CMK (cell line): ENCODE data around the gene MANEAL.

ENCODE experiments used
- DNase-seq: peaks from one replicate; pipeline ENCODE4 v3.0.0-alpha.2; 2010; ENCODE audit warnings: low read depth

MANEAL gene

GRCh38 chr1:37782491-37782890 lies 11.2 kb upstream of the MANEAL start:
- DNase-seq = no peak

DNA sequence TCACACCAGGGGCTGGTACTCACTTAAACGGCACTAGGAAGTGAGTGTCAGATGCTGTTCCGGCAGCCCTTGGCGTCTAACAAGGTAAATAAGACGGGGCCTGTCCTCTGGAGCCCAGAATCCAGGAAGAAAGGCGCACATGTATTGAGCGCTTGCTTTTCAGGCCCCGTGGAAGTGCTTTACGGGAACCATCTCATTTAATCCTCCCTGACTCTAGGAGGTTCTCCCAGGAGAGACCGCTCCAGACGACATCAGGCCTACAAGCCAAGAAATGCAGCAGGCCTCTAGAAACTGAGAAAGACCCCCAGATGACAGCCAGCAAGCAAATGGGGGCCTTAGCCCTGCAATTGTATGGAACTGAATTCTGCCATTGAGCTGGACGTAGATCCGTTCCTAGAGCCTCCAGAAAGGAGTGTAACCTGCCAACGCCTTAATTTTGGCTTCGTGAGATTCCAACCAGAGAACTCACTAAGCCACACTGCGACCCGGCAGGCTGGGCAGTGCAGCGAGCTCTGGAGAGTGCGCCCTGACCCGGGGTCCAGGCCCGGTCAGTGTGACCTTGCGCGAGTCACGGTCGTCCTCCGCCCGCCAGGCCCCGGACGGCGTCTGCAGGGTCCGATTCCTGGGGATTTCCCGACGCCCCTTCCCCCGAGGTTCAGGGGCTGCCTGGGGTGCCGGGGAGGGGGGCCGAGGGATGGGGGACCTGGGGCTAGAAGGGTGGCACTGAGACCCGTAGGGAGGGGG lies 532 bp upstream of the MANEAL start:
- DNase-seq = no peak

- DNase-seq = no peak
These were observed 1.0 kb downstream of the MANEAL start for GRCh38 chr1:37794372-37795339.

DNA sequence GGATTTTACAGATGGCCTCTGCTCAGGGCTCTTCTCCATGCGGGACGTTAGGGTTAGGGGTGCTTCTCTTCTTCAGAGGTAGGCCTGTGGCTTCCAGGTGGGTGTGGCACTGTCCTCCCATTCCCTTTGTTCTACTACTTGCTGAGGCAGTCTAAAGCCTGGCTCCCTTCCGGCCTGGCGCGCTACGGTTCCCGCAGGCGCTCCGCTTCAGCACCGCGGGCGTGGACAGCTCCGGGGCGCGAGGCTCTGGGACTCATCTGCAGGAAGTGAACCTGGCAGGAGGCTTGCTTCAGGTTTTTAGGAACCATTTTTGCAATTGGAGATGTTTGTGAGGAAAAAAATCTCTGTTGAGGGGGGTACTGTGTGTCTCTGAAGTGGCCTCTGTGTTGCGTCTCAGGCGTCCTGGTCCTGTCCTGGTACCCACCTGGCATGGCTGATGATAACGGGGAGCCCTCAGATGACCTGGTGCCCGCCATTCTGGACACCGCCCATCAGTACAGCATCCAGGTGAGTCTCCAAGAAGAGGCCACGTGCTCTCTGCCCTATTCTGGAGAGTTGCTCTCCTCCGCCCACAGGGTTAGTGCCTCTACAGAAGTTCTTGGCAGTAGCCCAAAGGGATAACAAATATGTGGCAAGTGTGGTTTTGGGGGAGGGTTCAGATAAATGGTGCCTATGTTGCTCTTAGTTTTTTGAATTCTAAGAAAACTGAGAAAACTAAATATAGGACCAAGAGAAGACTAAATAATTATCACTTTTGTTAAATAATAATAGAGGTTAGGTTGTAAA lies 1.9 kb downstream of the MANEAL start:
- no peak for DNase-seq

- no peak for DNase-seq
These were observed 4.2 kb downstream of the MANEAL start for GRCh38 chr1:37797750-37798345.

- DNase-seq = no peak
These were observed 8.8 kb downstream of the MANEAL start for GRCh38 chr1:37802439-37802838.

- no peak for DNase-seq
These were observed 13.5 kb downstream of the MANEAL start for GRCh38 chr1:37807220-37807554.

GRCh38 chr1:37807555-37808368 lies 14.1 kb downstream of the MANEAL start, which contains the start of the genes C1orf122 and YRDC:
TSS of gene C1orf122 (plus strand) at chr1:37807790. CDS start at chr1:37808405, 615 bp downstream.
TSS of gene YRDC (minus strand) at chr1:37808208. CDS start at chr1:37808180, 28 bp downstream.
- peak; percentile 87 for DNase-seq

- DNase-seq = no peak
These were observed 15.0 kb downstream of the MANEAL start for GRCh38 chr1:37808369-37809319.

DNA sequence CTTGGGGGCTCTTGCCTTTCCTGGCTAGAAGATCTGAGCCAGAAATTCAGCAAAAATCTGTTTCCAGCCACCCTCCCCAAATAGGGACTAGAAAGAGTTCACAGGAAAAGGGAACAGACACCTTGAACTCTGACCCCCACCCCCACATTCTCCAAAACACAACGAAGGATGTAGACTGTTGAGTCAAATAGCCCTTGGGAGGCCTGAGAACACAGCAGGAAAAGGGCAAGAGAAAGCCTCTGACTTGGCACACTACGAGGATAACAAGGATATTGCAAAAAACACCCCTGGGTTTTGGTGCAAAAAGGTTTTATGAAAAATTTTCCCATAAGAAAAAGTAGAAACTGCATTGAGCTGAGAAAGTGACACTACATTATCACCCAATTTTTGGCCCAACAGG lies 16.3 kb downstream of the MANEAL start:
- DNase-seq = no peak

GRCh38 chr1:37811027-37811655 lies 17.5 kb downstream of the MANEAL start:
- DNase-seq = no peak

- DNase-seq = no peak
These were observed 20.0 kb downstream of the MANEAL start for GRCh38 chr1:37813529-37814145.

DNA sequence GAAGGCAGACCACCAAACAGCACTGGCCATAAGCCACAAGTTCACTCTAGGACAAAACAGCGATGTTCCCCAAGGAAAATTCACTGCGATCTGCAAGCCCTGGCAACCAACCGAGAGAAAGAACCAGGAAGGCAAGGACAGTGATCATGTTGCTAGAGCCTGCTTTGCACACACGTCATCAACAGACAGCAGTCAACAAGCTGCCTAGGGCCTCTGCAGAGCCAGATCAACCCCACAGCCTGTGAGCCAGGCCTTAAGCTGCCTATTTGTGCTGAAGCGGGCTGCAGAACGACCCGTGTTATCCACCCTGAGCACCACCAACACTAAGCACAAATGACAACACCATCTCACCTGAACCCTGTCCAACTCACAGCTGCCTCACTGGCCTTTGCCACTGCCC lies 20.6 kb downstream of the MANEAL start:
- DNase-seq = no peak

DNA sequence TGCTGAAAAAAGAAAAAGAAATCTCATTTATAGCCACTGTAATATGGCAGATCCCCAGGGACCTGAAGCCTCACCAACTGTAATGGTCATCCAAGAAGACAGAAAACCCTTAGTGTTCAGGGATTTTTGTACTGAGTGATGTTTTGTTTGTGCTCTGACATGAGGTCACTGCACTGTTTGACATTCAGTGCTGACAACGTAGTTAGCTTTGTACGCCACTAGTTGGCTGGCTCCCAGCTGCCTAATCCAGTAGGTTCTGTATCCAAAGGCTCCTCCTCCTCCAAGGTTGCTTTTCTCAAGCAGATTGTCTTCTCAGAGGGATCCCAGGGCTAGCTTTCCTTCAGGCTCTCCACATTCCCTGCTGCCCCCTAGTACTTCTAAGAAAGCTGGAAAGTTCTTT lies 23.8 kb downstream of the MANEAL start:
- no peak for DNase-seq

- no peak for DNase-seq
These were observed 27.8 kb downstream of the MANEAL start for GRCh38 chr1:37821481-37821880.

- DNase-seq = no peak
These were observed 29.5 kb downstream of the MANEAL start for GRCh38 chr1:37822906-37823815.

GRCh38 chr1:37824001-37824400 lies 30.4 kb downstream of the MANEAL start:
- no peak for DNase-seq

- DNase-seq = no peak
These were observed 31.9 kb downstream of the MANEAL start for GRCh38 chr1:37825506-37825905.
